ENCODE data around the gene RPL22. TPM values are rescaled to one million over a fixed set of nuclear protein-coding genes. Genes with fewer than 3 reads are reported as not detected.

Gene RPL22
- total and polyA plus RNA-seq, 4 donors: 38.9 to 105 (median 77.3) TPM

DNA sequence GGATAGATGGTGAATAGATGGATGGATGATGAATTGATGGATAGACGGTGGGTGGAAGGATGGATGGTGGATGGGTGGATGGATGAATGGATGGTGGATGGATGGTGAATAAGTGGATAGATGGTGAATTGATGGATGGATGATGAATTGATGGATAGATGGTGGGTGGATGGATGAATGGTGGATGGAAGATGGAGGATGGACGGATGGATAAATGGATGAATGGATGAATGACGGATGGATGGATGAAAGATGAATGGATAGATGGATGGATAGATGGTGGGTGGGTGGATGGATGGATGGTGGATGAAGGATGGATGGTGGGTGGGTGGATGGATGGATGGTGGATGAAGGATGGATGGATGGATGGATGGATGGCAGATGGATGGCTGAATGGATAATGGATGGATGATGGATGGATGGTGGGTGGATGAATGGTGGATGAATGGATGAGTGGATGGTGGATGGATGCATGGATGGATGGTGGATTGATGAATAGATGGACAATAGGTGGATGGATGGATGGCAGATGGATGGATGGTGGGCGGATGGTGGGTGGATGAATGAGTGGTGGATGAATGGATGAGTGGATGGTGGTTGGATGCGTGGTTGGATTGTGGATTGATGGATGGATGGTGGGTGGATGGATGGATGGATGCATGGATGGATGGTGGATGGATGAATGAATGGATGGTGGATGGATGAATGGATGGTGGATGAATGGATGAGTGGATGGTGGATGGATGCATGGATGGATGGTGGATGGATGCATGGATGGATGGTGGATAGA lies 24.6 kb downstream of the RPL22 start:
- DNase-seq (ENCODE audit: low spot score): no peak
- H3K9me3 ChIP-seq (ENCODE audit: control insufficient read depth in 4 of 4, low read length in 3 of 4): peaks cover 0 to 5% (median 2%) of the 10 kb centered on the region in 4 donors
- peaks cover 0 to 14% (median 6%) of the 10 kb centered on the region in 4 donors for H3K27me3 ChIP-seq (ENCODE audit: control insufficient read depth in 4 of 4, insufficient read depth in 4 of 4, low read length in 3 of 4)
- H3K4me3 ChIP-seq (ENCODE audit: low read depth in 1 of 3, low read length in 3 of 3): no peak overlapping the region
- peaks cover under 1 to 4% (median 3%) of the 10 kb centered on the region in 4 donors for H3K4me1 ChIP-seq (ENCODE audit: control insufficient read depth in 4 of 4, insufficient read depth in 4 of 4, low read length in 3 of 4)
- TF ChIP-seq JUND (IDR thresholded peaks at IDR 0.05) (no peak), EGR1 (IDR thresholded peaks at IDR 0.05; ENCODE audit: low read depth in 2 of 2) (no peak), HNF4A (conservative IDR thresholded peaks at IDR 0.05) (no peak), RAD21 (IDR thresholded peaks at IDR 0.05) (no peak), NR2F2 (IDR thresholded peaks at IDR 0.05) (no peak), TAF1 (conservative IDR thresholded peaks at IDR 0.05) (no peak), YY1 (IDR thresholded peaks at IDR 0.05) (no peak), HNF4G (IDR thresholded peaks at IDR 0.05) (no peak), RXRA (IDR thresholded peaks at IDR 0.05) (no peak), FOXA2 (IDR thresholded peaks at IDR 0.05) (no peak), GABPA (IDR thresholded peaks at IDR 0.05 in 1 of 2, conservative IDR thresholded peaks at IDR 0.05 in 1 of 2) (no peak), FOXA1 (IDR thresholded peaks at IDR 0.05) (no peak), SP1 (IDR thresholded peaks at IDR 0.05) (no peak)
- TF ChIP-seq, protein P1, sequence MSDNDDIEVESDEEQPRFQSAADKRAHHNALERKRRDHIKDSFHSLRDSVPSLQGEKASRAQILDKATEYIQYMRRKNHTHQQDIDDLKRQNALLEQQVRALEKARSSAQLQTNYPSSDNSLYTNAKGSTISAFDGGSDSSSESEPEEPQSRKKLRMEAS (IDR thresholded peaks at IDR 0.05): no peak
- TF ChIP-seq, protein P2, sequence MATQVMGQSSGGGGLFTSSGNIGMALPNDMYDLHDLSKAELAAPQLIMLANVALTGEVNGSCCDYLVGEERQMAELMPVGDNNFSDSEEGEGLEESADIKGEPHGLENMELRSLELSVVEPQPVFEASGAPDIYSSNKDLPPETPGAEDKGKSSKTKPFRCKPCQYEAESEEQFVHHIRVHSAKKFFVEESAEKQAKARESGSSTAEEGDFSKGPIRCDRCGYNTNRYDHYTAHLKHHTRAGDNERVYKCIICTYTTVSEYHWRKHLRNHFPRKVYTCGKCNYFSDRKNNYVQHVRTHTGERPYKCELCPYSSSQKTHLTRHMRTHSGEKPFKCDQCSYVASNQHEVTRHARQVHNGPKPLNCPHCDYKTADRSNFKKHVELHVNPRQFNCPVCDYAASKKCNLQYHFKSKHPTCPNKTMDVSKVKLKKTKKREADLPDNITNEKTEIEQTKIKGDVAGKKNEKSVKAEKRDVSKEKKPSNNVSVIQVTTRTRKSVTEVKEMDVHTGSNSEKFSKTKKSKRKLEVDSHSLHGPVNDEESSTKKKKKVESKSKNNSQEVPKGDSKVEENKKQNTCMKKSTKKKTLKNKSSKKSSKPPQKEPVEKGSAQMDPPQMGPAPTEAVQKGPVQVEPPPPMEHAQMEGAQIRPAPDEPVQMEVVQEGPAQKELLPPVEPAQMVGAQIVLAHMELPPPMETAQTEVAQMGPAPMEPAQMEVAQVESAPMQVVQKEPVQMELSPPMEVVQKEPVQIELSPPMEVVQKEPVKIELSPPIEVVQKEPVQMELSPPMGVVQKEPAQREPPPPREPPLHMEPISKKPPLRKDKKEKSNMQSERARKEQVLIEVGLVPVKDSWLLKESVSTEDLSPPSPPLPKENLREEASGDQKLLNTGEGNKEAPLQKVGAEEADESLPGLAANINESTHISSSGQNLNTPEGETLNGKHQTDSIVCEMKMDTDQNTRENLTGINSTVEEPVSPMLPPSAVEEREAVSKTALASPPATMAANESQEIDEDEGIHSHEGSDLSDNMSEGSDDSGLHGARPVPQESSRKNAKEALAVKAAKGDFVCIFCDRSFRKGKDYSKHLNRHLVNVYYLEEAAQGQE (IDR thresholded peaks at IDR 0.05): no peak
- TF ChIP-seq, protein P3, sequence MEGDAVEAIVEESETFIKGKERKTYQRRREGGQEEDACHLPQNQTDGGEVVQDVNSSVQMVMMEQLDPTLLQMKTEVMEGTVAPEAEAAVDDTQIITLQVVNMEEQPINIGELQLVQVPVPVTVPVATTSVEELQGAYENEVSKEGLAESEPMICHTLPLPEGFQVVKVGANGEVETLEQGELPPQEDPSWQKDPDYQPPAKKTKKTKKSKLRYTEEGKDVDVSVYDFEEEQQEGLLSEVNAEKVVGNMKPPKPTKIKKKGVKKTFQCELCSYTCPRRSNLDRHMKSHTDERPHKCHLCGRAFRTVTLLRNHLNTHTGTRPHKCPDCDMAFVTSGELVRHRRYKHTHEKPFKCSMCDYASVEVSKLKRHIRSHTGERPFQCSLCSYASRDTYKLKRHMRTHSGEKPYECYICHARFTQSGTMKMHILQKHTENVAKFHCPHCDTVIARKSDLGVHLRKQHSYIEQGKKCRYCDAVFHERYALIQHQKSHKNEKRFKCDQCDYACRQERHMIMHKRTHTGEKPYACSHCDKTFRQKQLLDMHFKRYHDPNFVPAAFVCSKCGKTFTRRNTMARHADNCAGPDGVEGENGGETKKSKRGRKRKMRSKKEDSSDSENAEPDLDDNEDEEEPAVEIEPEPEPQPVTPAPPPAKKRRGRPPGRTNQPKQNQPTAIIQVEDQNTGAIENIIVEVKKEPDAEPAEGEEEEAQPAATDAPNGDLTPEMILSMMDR (IDR thresholded peaks at IDR 0.05; ENCODE audit: low read depth, low read length, missing input control): no peak
- TF ChIP-seq, protein P4, sequence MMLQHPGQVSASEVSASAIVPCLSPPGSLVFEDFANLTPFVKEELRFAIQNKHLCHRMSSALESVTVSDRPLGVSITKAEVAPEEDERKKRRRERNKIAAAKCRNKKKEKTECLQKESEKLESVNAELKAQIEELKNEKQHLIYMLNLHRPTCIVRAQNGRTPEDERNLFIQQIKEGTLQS (IDR thresholded peaks at IDR 0.05): no peak
- TF ChIP-seq, protein P5, sequence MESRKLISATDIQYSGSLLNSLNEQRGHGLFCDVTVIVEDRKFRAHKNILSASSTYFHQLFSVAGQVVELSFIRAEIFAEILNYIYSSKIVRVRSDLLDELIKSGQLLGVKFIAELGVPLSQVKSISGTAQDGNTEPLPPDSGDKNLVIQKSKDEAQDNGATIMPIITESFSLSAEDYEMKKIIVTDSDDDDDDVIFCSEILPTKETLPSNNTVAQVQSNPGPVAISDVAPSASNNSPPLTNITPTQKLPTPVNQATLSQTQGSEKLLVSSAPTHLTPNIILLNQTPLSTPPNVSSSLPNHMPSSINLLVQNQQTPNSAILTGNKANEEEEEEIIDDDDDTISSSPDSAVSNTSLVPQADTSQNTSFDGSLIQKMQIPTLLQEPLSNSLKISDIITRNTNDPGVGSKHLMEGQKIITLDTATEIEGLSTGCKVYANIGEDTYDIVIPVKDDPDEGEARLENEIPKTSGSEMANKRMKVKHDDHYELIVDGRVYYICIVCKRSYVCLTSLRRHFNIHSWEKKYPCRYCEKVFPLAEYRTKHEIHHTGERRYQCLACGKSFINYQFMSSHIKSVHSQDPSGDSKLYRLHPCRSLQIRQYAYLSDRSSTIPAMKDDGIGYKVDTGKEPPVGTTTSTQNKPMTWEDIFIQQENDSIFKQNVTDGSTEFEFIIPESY (IDR thresholded peaks at IDR 0.05): no peak
- no peak overlapping the region for H3K9ac ChIP-seq (ENCODE audit: low read depth in 1 of 2, low read length in 2 of 2)
- no peaks in the 10 kb centered on the region for H3K36me3 ChIP-seq (ENCODE audit: control insufficient read depth in 4 of 4, insufficient read depth in 3 of 4, low read depth in 1 of 4, low read length in 3 of 4)
- H3K27ac ChIP-seq (ENCODE audit: low read depth in 1 of 2, low read length in 2 of 2): no peak overlapping the region
- WGBS: 89% methylated on average over 5 of the region's 5 CpGs
